Skeletal muscle satellite cell (primary cell): Measurements from ENCODE around the gene ATG14. TPM values are rescaled to one million over a fixed set of nuclear protein-coding genes. Genes with fewer than 3 reads are reported as not detected.

Experiments used
- H3K27me3 ChIP-seq: 2 replicates; pipeline ENCODE4 v1.7.0; 2013; ENCODE audit warnings: low read length; ENCODE audit not compliant: control insufficient read depth, insufficient read depth
- H3K36me3 ChIP-seq: 2 replicates; pipeline ENCODE4 v1.7.0; 2013; ENCODE audit warnings: mild to moderate bottlenecking, control low read depth, low read length; ENCODE audit not compliant: insufficient read depth
- H3K4me1 ChIP-seq: 2 replicates; pipeline ENCODE4 v1.7.0; 2013; ENCODE audit warnings: low read length; ENCODE audit not compliant: control insufficient read depth, insufficient read depth
- H3K4me2 ChIP-seq: 2 replicates; pipeline ENCODE4 v1.7.0; 2013; ENCODE audit warnings: mild to moderate bottlenecking, low read length
- H3K4me3 ChIP-seq: 2 replicates; pipeline ENCODE4 v1.7.0; 2013; ENCODE audit warnings: low read length
- H3K9ac ChIP-seq: 2 replicates; pipeline ENCODE4 v1.7.0; 2013; ENCODE audit warnings: mild to moderate bottlenecking, low read depth, low read length, moderate library complexity
- H3K9me3 ChIP-seq: replicated peaks from 2 replicates; pipeline ENCODE4 v1.7.0; 2013; ENCODE audit warnings: mild to moderate bottlenecking, control low read depth, low read length
- small RNA-seq: library from RNA; depleted of rRNA; stranded (forward); fragments of <200 nt; gene quantifications from one replicate; pipeline ENCODE3, GENCODE V24; 2012

Gene ATG14

DNA sequence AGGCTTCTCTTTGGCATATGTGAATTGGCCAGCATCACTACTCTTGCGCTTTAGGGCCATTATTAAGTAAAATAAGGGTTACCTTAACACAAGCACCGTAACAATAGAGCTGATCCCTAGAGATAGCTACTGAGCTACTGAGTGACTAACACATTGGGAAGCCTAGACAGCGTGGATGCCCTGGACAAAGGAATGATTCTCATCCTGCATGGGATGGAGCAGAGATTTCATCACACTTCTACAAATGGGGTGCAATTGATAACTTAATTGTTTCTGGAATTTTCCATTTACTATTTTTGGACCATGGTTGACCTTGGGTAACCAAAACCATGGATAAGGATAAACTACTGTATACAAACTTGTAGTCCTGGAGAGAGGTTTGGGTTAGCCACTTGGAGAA is 83.3 kb downstream of the ATG14 start:
- Histone ChIP-seq H3K9me3 (no peaks in the 10 kb centered on the region), H3K27me3 (no peaks in the 10 kb centered on the region), H3K9ac (no peak overlapping the region), H3K36me3 (no peaks in the 10 kb centered on the region), H3K4me3 (no peak overlapping the region), H3K4me2 (no peak overlapping the region), H3K4me1 (peaks cover 18% of the 10 kb centered on the region)

DNA sequence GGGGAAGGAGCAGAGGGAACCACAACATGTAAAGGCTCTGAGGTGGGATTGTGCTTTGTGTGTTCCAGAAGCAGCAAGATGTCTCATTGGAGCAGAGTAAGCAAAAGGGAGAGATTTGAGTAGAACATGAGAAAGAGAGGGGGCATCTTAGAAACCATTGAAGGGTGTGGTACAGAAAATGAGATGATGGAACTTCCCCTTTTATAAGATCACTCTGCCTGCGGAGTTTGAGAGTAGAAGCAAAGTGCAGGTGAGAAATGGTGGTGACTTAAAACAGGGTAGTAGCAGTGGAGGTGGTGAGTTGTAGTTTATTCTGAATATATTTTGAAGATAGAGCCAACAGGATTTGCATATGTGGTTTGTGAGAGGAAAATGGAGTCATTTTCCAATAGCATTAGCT is 84.5 kb downstream of the ATG14 start:
- no peak overlapping the region for H3K4me3 ChIP-seq
- no peaks in the 10 kb centered on the region for H3K36me3 ChIP-seq
- no peaks in the 10 kb centered on the region for H3K9me3 ChIP-seq
- no peaks in the 10 kb centered on the region for H3K27me3 ChIP-seq
- H3K9ac ChIP-seq, result no peak overlapping the region
- H3K4me2 ChIP-seq, result no peak overlapping the region
- H3K4me1 ChIP-seq, result peaks cover 15% of the 10 kb centered on the region

DNA sequence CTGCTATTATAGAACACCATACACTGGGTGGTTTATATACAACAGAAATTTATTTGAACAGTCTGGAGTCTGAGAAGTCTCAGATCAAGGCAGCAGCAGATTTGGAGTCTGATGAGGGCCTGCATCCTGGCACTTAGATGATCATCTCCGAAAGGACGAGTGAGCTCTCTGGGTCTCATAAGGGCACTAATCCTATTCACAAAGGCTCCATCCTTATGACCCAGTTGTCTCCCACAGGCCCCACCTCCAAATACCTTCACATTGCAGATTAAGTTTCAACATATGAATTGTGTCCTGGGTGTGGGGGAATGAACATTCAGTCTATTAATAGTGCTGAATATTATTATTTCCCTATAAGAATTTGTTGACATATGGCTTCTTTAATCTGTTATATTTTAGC is 86.8 kb downstream of the ATG14 start:
- no peaks in the 10 kb centered on the region for H3K27me3 ChIP-seq
- peaks cover 5% of the 10 kb centered on the region for H3K4me1 ChIP-seq
- H3K4me3 ChIP-seq, result no peak overlapping the region
- no peaks in the 10 kb centered on the region for H3K9me3 ChIP-seq
- no peaks in the 10 kb centered on the region for H3K36me3 ChIP-seq
- no peak overlapping the region for H3K4me2 ChIP-seq
- H3K9ac ChIP-seq, result no peak overlapping the region

DNA sequence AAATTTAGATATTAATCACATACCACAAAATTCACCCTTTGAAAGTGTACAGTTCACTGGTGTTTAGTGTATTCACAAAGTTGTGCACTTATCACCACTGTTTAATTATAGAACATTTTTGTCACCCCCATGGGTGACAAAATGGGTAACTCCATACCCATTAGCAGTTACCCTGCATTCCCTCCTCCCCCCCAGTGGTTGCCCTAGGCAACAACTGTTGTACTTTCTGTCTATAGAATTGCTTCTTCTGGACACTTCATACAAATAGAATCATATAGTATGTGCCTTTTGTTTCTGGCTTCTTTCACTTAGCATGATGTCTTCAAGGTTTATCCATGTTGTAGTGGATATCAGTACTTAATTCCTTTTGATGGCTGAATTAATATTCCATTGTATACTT is 87.7 kb downstream of the ATG14 start:
- no peak overlapping the region for H3K9ac ChIP-seq
- no peak overlapping the region for H3K4me2 ChIP-seq
- no peaks in the 10 kb centered on the region for H3K36me3 ChIP-seq
- H3K4me1 ChIP-seq, result no peaks in the 10 kb centered on the region
- no peaks in the 10 kb centered on the region for H3K27me3 ChIP-seq
- H3K9me3 ChIP-seq, result no peaks in the 10 kb centered on the region
- no peak overlapping the region for H3K4me3 ChIP-seq

DNA sequence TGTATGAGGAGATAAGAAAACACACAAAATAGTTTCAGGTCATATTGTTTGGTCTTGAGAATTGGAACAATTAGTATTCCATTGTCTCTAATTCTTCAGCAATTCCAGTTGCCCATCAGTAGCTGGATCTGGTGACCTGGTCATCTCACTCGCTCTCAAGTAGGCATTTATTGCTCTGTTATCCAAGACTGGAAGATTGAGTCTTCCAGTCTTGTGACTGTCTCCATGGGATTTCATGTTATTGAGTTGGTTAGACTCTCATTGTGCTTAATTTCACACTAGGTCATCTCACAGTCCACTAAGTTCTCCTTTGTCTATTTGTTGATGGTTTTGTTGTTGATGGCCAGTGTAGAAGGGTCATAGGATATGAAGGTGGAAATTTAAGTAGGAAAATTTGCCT is 92.9 kb downstream of the ATG14 start:
- Histone ChIP-seq H3K9ac (no peak overlapping the region), H3K27me3 (no peaks in the 10 kb centered on the region), H3K4me1 (no peaks in the 10 kb centered on the region), H3K4me3 (no peak overlapping the region), H3K4me2 (no peak overlapping the region), H3K36me3 (no peaks in the 10 kb centered on the region), H3K9me3 (no peaks in the 10 kb centered on the region)

DNA sequence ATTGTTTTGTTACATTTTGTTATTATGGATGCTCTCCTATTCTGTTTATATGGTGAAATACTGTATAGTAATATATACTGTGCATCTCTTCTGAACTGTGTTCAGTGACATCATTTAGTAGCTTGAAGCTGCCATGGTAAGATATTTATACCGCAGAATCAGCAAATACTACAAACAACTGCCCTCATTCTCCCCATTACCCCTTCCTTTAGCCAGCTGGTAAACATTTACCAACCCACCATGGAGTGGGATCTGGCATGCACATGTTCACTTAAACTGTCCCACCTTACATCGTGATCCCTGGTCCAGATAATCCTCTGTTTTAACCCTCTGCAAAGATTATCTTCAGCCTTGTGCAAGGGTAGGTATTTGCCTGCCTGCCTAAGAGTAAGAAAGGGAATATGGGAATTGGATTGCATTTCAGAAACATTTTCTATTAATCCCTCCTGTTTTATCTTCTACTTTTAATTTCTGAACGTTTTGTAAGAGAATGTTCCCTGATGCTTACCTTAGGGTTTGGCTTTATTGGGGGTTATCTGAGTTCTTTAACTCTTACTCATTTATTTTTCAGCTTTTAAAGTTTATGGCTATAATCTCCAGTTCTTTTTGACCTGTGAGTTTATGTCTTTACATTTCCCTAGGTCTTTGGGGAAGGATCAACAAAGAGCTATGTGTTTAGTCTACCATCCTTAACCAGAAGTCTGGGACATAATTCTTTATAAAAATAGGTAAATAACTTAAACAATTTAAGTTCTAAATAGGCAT is 93.9 kb downstream of the ATG14 start:
- Histone ChIP-seq H3K27me3 (no peaks in the 10 kb centered on the region), H3K36me3 (no peaks in the 10 kb centered on the region), H3K9ac (no peak overlapping the region), H3K4me3 (no peak overlapping the region), H3K4me1 (no peaks in the 10 kb centered on the region), H3K4me2 (no peak overlapping the region), H3K9me3 (peaks cover under 1% of the 10 kb centered on the region)

DNA sequence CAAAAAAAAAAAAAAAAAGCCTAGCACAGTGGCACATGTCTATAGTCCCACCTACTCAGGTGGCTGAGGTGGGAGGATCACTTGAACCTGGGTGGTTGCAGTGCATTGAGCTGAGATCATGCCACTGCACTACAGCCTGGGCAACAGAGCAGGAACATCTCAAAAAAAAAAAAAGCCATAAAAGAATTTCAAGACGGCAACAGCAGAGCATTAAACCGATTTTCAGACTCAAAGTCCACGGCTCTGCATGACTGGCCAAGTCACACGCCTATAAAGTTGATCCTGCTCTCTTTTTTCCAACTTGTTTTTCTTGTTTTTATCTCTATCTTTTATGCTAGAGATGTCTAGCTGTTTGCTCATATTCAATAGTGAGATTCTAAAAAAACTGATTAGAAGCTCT is 95.1 kb downstream of the ATG14 start:
- H3K9me3 ChIP-seq, result peaks cover 6% of the 10 kb centered on the region
- H3K4me3 ChIP-seq, result no peak overlapping the region
- no peak overlapping the region for H3K4me2 ChIP-seq
- no peak overlapping the region for H3K9ac ChIP-seq
- H3K36me3 ChIP-seq, result no peaks in the 10 kb centered on the region
- no peaks in the 10 kb centered on the region for H3K4me1 ChIP-seq
- H3K27me3 ChIP-seq, result no peaks in the 10 kb centered on the region

Small RNA genes within 50 kb of the gene (small RNA-seq; reads per million reads assigned to genes)
- not detected for gene AL356801.1
